ENCODE results near the gene MT1B. TPM values are rescaled to one million over a fixed set of nuclear protein-coding genes. Genes with fewer than 3 reads are reported as not detected.

MT1B gene
- total and polyA plus RNA-seq, 2 of the 13 experiments (the other 11 are each of a cell fraction or from before 2014, with no cell fraction given), result 0.89 TPM; not detected in 1

DNA sequence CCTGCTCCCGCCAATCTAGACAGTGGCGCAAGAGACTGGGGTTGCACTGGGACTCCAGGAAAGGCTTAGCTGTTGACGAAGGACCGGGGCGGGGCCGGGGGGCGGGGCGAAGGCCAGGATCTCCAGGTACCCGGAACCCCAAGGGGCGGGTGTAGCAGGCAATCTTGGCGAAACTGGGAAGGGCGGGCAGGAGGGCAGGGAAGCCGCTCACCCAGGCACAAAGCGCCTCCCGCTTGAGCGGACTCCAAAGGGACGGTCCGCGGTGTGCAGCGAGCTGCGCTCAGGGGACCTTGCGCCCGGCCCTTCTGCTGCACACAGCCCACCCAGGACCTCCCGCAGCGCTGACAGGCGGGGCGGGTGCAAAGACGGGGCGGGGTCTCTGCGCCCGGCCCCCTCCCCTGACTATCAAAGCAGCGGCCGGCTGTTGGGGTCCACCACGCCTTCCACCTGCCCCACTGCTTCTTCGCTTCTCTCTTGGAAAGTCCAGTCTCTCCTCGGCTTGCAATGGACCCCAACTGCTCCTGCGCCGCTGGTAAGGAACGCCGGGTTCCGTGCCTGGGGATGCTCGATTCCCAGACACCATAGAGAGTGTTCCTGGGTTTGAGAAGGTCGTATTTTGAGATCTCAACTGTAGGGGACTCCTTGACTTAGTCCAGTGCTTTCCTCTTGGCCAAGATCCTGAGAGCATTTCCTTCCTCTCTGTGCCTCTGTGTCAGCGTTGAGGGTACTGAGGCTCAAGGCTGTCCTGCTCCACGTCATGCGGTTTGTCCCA lies 6.1 kb downstream of the MT1B start, which contains the start of gene MT1F (continued):
- TF ChIP-seq ZSCAN20 (CRISPR knock-in tag; IDR thresholded peaks at IDR 0.05; ENCODE audit: borderline replicate concordance) (0 out of 2 replicates have a peak, but pooled peaks have one; percentile 35), SRSF4 (IDR thresholded peaks at IDR 0.05; ENCODE audit: low read depth, low read length, poor library complexity, severe bottlenecking) (no peak), KAT8 (CRISPR knock-in tag; IDR thresholded peaks at IDR 0.05) (peak; percentile 48; the same call in 1 of the 2 replicates), ZNF777 (CRISPR knock-in tag; IDR thresholded peaks at IDR 0.05) (peak; percentile 35), TBX3 (IDR thresholded peaks at IDR 0.05; ENCODE audit: borderline replicate concordance) (no peak), ZNF501 (CRISPR knock-in tag; IDR thresholded peaks at IDR 0.05) (peak; percentile 71; the same call in 1 of the 2 replicates), TEAD3 (CRISPR knock-in tag; optimal IDR thresholded peaks at IDR 0.05; ENCODE audit: borderline replicate concordance) (peak; percentile 55), ZFYVE20 (CRISPR knock-in tag; IDR thresholded peaks at IDR 0.05; ENCODE audit: borderline replicate concordance, low read depth) (no peak), HHEX (CRISPR knock-in tag; IDR thresholded peaks at IDR 0.05) (no peak), ZNF296 (CRISPR knock-in tag; conservative IDR thresholded peaks at IDR 0.05) (peak; percentile 20; the same call in 1 of the 2 replicates), ZNF337 (CRISPR knock-in tag; IDR thresholded peaks at IDR 0.05; ENCODE audit: borderline replicate concordance, low read depth) (no peak), MYC (CRISPR knock-in tag; IDR thresholded peaks at IDR 0.05; ENCODE audit: borderline replicate concordance) (peak; percentile 14), CEBPB (IDR thresholded peaks at IDR 0.05; ENCODE audit: borderline replicate concordance, low read depth, low read length) (peak; percentile 78)
- TF ChIP-seq, protein P1, sequence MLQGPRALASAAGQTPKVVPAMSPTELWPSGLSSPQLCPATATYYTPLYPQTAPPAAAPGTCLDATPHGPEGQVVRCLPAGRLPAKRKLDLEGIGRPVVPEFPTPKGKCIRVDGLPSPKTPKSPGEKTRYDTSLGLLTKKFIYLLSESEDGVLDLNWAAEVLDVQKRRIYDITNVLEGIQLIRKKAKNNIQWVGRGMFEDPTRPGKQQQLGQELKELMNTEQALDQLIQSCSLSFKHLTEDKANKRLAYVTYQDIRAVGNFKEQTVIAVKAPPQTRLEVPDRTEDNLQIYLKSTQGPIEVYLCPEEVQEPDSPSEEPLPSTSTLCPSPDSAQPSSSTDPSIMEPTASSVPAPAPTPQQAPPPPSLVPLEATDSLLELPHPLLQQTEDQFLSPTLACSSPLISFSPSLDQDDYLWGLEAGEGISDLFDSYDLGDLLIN (CRISPR knock-in tag; IDR thresholded peaks at IDR 0.05; ENCODE audit: borderline replicate concordance), result peak; percentile 34; the same call in 1 of the 2 replicates
- TF ChIP-seq, protein P2, sequence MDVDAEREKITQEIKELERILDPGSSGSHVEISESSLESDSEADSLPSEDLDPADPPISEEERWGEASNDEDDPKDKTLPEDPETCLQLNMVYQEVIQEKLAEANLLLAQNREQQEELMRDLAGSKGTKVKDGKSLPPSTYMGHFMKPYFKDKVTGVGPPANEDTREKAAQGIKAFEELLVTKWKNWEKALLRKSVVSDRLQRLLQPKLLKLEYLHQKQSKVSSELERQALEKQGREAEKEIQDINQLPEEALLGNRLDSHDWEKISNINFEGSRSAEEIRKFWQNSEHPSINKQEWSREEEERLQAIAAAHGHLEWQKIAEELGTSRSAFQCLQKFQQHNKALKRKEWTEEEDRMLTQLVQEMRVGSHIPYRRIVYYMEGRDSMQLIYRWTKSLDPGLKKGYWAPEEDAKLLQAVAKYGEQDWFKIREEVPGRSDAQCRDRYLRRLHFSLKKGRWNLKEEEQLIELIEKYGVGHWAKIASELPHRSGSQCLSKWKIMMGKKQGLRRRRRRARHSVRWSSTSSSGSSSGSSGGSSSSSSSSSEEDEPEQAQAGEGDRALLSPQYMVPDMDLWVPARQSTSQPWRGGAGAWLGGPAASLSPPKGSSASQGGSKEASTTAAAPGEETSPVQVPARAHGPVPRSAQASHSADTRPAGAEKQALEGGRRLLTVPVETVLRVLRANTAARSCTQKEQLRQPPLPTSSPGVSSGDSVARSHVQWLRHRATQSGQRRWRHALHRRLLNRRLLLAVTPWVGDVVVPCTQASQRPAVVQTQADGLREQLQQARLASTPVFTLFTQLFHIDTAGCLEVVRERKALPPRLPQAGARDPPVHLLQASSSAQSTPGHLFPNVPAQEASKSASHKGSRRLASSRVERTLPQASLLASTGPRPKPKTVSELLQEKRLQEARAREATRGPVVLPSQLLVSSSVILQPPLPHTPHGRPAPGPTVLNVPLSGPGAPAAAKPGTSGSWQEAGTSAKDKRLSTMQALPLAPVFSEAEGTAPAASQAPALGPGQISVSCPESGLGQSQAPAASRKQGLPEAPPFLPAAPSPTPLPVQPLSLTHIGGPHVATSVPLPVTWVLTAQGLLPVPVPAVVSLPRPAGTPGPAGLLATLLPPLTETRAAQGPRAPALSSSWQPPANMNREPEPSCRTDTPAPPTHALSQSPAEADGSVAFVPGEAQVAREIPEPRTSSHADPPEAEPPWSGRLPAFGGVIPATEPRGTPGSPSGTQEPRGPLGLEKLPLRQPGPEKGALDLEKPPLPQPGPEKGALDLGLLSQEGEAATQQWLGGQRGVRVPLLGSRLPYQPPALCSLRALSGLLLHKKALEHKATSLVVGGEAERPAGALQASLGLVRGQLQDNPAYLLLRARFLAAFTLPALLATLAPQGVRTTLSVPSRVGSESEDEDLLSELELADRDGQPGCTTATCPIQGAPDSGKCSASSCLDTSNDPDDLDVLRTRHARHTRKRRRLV (CRISPR knock-in tag; IDR thresholded peaks at IDR 0.05), result peak; percentile 55; the same call in 1 of the 2 replicates
- TF ChIP-seq, protein P3, sequence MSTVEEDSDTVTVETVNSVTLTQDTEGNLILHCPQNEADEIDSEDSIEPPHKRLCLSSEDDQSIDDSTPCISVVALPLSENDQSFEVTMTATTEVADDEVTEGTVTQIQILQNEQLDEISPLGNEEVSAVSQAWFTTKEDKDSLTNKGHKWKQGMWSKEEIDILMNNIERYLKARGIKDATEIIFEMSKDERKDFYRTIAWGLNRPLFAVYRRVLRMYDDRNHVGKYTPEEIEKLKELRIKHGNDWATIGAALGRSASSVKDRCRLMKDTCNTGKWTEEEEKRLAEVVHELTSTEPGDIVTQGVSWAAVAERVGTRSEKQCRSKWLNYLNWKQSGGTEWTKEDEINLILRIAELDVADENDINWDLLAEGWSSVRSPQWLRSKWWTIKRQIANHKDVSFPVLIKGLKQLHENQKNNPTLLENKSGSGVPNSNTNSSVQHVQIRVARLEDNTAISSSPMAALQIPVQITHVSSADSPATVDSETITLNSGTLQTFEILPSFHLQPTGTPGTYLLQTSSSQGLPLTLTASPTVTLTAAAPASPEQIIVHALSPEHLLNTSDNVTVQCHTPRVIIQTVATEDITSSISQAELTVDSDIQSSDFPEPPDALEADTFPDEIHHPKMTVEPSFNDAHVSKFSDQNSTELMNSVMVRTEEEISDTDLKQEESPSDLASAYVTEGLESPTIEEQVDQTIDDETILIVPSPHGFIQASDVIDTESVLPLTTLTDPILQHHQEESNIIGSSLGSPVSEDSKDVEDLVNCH (CRISPR knock-in tag; IDR thresholded peaks at IDR 0.05), result no peak
- TF ChIP-seq, protein P4, sequence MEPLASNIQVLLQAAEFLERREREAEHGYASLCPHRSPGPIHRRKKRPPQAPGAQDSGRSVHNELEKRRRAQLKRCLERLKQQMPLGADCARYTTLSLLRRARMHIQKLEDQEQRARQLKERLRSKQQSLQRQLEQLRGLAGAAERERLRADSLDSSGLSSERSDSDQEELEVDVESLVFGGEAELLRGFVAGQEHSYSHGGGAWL (CRISPR knock-in tag; IDR thresholded peaks at IDR 0.05), result peak; percentile 42; the same call in 1 of the 2 replicates
